Activated B cell treated with CpG ODN at 0.5 μM for 24 hours (primary cell): ENCODE measurements around the gene GBF1. TPM values are rescaled to one million over a fixed set of nuclear protein-coding genes. Genes with fewer than 3 reads are reported as not detected.

Source experiments
- ATAC-seq: fragments of 200-7000 bp; cut with Tn5 transposase; one replicate; pipeline ENCODE4 v1.10.0; 2021; ENCODE audit warnings: low read depth, mild to moderate bottlenecking, moderate library complexity
- CTCF ChIA-PET: fragments of 350-600 bp; sonication (Branson Sonifier 250); formaldehyde crosslinking; loops from one replicate; lab custom pipeline; 2021; ENCODE audit warnings: antibody characterized with exemption; lab: Charles Lee
- POLR2A ChIA-PET: fragments of 350-600 bp; sonication (Branson Sonifier 250); formaldehyde crosslinking; loops from one replicate; lab custom pipeline; 2021; ENCODE audit warnings: antibody characterized with exemption; lab: Charles Lee
- DNase-seq: peaks from one replicate; pipeline ENCODE4 v3.0.0; 2022
- H3K27ac Mint-ChIP-seq: one replicate; pipeline ENCODE4 v1.8.0; 2020; ENCODE audit warnings: mixed read lengths
- H3K27me3 Mint-ChIP-seq: one replicate; pipeline ENCODE4 v1.8.0; 2021; ENCODE audit warnings: mixed read lengths
- H3K36me3 Mint-ChIP-seq: one replicate; pipeline ENCODE4 v1.8.0; 2021; ENCODE audit warnings: low read depth, mixed read lengths
- H3K4me1 Mint-ChIP-seq: one replicate; pipeline ENCODE4 v1.8.0; 2021; ENCODE audit warnings: mixed read lengths
- H3K4me3 Mint-ChIP-seq: one replicate; pipeline ENCODE4 v1.8.0; 2020; ENCODE audit warnings: mild to moderate bottlenecking, mixed read lengths
- H3K9me3 Mint-ChIP-seq: one replicate; pipeline ENCODE4 v1.8.0; 2020; ENCODE audit warnings: mixed read lengths
- intact Hi-C: fragments of 100-400 bp; cut with micrococcal nuclease; formaldehyde crosslinking; loops from one replicate; pipeline ENCODE4 v1.15.1; 2024
- total RNA-seq: library from RNA; stranded (reverse); gene quantifications from 2 replicates; pipeline ENCODE4 v1.2.3, GENCODE V29; 2022
- TF ChIP-seq, protein P1 (sequence below): fragments of 200-600 bp; IDR thresholded peaks from one replicate; pipeline ENCODE4 v1.8.0; 2022; ENCODE audit warnings: antibody characterized with exemption, mild to moderate bottlenecking

GBF1 gene
- total RNA-seq, 1 donor from 2014 or later, result 44.3 TPM

DNA sequence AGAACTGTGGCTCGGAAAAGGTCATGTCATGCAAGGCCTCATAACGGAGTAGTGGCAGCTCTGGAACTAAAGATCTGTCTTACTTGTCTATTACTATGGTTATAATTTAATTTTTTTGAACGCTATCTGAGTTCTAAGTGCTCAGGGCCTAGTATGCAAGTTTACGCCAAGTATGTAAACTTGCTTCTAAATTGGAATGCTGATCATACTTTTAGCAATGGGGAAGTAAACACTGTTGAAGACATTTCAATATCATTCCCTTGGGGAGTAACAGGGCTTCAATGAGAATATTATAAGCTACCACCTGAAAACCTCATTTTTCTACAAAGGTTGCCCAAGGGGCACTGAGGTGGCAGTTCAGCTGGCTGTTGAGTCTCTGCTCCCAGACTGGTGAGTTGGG is 80.7 kb downstream of the GBF1 start:
- TF ChIP-seq, protein P1, sequence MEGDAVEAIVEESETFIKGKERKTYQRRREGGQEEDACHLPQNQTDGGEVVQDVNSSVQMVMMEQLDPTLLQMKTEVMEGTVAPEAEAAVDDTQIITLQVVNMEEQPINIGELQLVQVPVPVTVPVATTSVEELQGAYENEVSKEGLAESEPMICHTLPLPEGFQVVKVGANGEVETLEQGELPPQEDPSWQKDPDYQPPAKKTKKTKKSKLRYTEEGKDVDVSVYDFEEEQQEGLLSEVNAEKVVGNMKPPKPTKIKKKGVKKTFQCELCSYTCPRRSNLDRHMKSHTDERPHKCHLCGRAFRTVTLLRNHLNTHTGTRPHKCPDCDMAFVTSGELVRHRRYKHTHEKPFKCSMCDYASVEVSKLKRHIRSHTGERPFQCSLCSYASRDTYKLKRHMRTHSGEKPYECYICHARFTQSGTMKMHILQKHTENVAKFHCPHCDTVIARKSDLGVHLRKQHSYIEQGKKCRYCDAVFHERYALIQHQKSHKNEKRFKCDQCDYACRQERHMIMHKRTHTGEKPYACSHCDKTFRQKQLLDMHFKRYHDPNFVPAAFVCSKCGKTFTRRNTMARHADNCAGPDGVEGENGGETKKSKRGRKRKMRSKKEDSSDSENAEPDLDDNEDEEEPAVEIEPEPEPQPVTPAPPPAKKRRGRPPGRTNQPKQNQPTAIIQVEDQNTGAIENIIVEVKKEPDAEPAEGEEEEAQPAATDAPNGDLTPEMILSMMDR, result no peak
- CTCF ChIA-PET, result interaction anchor here (0.9 kb wide), 1 partner anchor 26 kb away, joined by 3 read pairs; no protein-coding TSS in a partner anchor
- no peaks in the 10 kb centered on the region for H3K27me3 Mint-ChIP-seq
- no peak overlapping the region for H3K27ac Mint-ChIP-seq
- no peak overlapping the region for H3K4me3 Mint-ChIP-seq
- no peaks in the 10 kb centered on the region for H3K9me3 Mint-ChIP-seq
- POLR2A ChIA-PET, result no interaction called here
- intact Hi-C loops, result no loop called here
- H3K4me1 Mint-ChIP-seq, result peaks cover 25% of the 10 kb centered on the region
- DNase-seq (no peak), ATAC-seq (no peak)
- peaks cover 15% of the 10 kb centered on the region for H3K36me3 Mint-ChIP-seq

DNA sequence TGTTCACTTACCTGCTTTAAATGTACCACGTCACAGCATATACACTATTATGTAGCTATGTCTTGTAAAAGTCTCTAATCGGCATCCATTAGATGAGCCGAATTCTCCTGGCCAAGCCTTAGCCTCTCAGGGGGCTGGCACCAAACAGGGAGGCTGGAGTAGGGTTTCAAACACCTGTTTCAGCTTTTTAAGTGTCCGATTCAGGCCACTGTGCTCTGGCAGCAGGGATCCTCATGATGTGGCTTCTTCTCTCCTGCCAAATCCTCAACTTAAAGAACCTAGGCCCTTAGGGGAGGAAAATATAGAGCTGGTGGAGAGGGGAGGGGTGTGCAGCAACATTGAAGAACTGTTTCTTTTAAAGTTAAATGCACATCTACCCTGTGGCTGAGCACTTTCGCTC is 81.7 kb downstream of the GBF1 start:
- no peak overlapping the region for H3K4me3 Mint-ChIP-seq
- H3K27me3 Mint-ChIP-seq, result no peaks in the 10 kb centered on the region
- peaks cover 17% of the 10 kb centered on the region for H3K36me3 Mint-ChIP-seq
- intact Hi-C loops, result no loop called here
- CTCF ChIA-PET, result interaction anchor here (2.7 kb wide), 1 partner anchor 25 kb away, joined by 11 read pairs; no protein-coding TSS in a partner anchor
- TF ChIP-seq, protein P1, result no peak
- ATAC-seq, result no peak
- POLR2A ChIA-PET, result no interaction called here
- H3K4me1 Mint-ChIP-seq, result peaks cover 25% of the 10 kb centered on the region
- no peak for DNase-seq
- no peaks in the 10 kb centered on the region for H3K9me3 Mint-ChIP-seq
- no peak overlapping the region for H3K27ac Mint-ChIP-seq

DNA sequence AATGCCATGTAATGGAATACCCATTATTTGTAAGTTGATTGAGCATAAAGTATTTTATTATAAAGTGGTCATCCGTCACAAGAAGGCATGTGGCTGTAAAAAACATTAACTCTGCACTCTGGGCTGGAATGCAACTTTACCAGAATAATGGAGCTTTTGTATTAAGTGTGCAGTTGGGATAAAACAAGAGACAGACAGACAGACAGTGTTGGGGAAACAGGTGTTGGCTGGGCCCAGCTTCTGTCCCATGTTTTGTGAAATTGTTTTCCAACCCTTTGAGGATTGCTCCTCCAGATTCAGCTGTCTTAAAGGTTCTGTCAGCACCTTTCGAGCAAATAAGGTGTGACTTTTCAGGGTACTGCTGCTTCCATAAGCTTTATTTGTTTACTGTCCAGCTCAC is 82.3 kb downstream of the GBF1 start:
- H3K27me3 Mint-ChIP-seq, result no peaks in the 10 kb centered on the region
- intact Hi-C loops, result no loop called here
- POLR2A ChIA-PET, result no interaction called here
- DNase-seq (no peak), ATAC-seq (no peak)
- CTCF ChIA-PET, result interaction anchor here (2.7 kb wide), 1 partner anchor 25 kb away, joined by 11 read pairs; no protein-coding TSS in a partner anchor
- TF ChIP-seq, protein P1, result no peak
- H3K27ac Mint-ChIP-seq, result no peak overlapping the region
- H3K36me3 Mint-ChIP-seq, result peaks cover 19% of the 10 kb centered on the region
- H3K4me1 Mint-ChIP-seq, result peaks cover 25% of the 10 kb centered on the region
- H3K9me3 Mint-ChIP-seq, result no peaks in the 10 kb centered on the region
- H3K4me3 Mint-ChIP-seq, result no peak overlapping the region

- DNase-seq, result no peak
- TF ChIP-seq, protein P1, result no peak
- H3K9me3 Mint-ChIP-seq, result no peaks in the 10 kb centered on the region
- no peaks in the 10 kb centered on the region for H3K4me1 Mint-ChIP-seq
- intact Hi-C loops, result no loop called here
- H3K27ac Mint-ChIP-seq, result no peak overlapping the region
- H3K36me3 Mint-ChIP-seq, result peaks cover 31% of the 10 kb centered on the region
- ChIA-PET POLR2A (interaction anchor here (0.6 kb wide), 1 partner anchor 53 kb away, joined by 3 read pairs; no protein-coding TSS in a partner anchor), CTCF (no interaction called here)
- no peak overlapping the region for H3K4me3 Mint-ChIP-seq
- ATAC-seq, result no peak
- no peaks in the 10 kb centered on the region for H3K27me3 Mint-ChIP-seq
Observed at GRCh38 chr10:102332772-102333171, 87.4 kb downstream of the GBF1 start.

GRCh38 chr10:102334101-102334500 is 88.8 kb downstream of the GBF1 start:
- ChIA-PET POLR2A (no interaction called here), CTCF (interaction anchor here (1.3 kb wide), 2 partner anchors 18 to 104 kb away, joined by 4 to 6 read pairs; no protein-coding TSS in a partner anchor)
- Mint-ChIP-seq H3K27me3 (no peaks in the 10 kb centered on the region), H3K36me3 (peaks cover 31% of the 10 kb centered on the region), H3K9me3 (no peaks in the 10 kb centered on the region), H3K27ac (no peak overlapping the region), H3K4me3 (no peak overlapping the region), H3K4me1 (no peaks in the 10 kb centered on the region)
- intact Hi-C loops, result no loop called here
- DNase-seq (no peak), ATAC-seq (no peak)
- TF ChIP-seq, protein P1, result no peak
